ENCODE results near the gene FPGS.

Gene FPGS

DNA sequence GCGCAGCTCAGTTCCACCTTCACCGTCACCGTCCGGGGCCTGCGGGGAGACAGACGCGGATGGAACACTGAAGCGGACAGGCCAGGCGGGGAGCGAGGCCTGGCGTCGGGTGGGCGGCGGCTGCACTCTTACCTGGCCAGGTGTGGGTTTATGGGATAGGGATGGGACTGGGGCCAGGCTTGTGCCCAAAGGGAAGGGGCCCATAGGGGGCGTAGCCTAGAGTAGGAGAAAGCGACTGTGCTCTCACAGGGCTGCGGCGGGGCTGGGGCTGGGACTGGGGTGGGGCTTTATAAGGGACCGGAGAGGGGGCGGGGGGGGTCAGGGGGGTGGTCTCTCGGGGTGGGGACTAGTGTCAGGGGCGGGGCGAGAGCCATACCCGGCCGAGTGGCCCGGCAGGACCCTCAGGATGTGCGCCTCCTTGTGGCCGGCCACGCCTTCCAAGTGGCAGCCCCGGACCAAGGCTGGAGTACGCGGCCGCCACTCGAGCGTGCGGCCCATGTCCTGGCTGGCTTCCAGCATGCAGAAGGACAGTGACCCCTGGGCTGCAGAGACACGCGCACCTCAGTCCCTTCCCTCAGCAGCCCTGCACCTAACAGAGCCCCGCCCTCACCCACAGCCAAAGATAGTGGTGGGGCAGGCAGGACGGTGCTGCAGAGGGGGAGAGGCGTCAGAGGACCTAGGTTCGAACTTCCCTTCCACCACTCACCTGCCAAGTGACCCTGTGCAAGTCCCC, 22.8 kb downstream of the FPGS start:
- no peak for FAIRE-seq
- TF ChIP-seq, protein P1, sequence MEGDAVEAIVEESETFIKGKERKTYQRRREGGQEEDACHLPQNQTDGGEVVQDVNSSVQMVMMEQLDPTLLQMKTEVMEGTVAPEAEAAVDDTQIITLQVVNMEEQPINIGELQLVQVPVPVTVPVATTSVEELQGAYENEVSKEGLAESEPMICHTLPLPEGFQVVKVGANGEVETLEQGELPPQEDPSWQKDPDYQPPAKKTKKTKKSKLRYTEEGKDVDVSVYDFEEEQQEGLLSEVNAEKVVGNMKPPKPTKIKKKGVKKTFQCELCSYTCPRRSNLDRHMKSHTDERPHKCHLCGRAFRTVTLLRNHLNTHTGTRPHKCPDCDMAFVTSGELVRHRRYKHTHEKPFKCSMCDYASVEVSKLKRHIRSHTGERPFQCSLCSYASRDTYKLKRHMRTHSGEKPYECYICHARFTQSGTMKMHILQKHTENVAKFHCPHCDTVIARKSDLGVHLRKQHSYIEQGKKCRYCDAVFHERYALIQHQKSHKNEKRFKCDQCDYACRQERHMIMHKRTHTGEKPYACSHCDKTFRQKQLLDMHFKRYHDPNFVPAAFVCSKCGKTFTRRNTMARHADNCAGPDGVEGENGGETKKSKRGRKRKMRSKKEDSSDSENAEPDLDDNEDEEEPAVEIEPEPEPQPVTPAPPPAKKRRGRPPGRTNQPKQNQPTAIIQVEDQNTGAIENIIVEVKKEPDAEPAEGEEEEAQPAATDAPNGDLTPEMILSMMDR (IDR thresholded peaks at IDR 0.05; ENCODE audit: insufficient read depth, missing control alignments): peak; percentile 35
- peak; percentile 61 for DNase-seq (ENCODE audit: insufficient read length, low spot score)

DNA sequence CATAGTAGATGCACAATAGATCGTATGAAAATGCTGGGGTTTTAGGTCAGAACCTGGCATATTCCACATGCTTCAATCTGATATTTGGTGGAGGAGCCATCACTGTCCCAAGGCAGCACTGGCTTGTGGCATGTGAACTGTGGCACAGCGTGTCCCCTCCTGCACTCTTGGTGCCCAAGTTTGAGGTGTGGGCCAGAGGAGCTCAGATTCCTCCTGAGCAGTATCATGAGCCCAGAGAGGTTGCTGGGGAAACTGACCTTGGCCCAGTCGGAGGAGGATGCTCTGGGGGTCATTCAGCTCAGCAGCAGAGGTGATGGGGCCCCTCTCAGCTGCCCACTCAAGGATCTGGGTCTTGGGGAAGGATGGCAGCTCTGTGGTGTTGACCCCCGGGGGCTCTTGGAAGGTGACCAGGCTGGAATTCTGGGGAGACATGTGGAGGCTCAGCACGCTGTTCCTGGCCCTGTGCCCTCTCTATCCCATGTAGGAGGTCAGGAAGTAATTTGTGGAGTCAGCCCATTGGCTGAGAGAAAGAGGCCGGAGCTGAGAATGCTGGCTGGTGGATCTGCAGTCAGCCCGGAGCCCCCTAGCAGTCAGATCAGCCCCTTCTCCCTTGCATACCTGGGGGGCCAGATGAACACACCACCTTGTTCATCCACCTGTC, 23.7 kb downstream of the FPGS start:
- no peak for DNase-seq (ENCODE audit: insufficient read length, low spot score)
- TF ChIP-seq, protein P1 (IDR thresholded peaks at IDR 0.05; ENCODE audit: insufficient read depth, missing control alignments): no peak
- FAIRE-seq: no peak

DNA sequence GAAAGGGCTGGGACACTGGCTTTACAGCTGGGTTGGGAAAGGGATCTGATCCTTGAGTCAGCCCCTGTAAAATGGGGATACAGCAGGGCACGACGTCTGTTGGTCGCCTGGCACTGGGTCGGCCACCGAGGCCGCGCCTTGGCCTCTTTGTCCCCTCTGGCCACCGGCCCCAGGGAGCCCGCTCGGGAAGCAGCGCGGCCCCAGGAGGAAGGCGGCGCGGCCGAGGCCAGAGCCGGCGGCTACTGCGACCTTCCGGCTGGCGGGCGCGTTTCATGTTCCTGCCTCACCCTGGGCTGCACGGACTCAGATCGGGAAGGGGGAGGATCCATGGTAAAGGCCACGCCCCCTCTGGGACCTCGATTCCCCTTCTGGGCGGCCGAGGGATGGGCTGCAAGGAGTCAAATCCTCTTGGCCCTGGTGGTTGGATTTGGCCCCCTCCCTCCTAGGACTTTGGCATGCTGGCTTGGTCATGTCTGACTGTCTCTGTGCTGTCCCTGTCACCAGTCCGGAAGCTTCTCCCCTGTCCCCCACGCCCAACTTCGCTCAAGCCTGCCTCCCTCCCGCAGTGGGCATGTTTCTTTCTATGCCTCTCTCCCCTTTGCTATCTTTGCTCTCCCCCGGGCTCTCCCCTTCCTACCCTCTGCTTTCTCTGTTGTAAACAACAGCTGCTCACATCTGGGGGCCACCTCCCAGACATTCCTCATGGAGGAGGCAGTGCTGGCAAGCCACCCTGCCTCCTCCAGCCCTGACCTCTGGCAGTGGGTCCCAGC, 25.8 kb downstream of the FPGS start:
- no peak for FAIRE-seq

DNA sequence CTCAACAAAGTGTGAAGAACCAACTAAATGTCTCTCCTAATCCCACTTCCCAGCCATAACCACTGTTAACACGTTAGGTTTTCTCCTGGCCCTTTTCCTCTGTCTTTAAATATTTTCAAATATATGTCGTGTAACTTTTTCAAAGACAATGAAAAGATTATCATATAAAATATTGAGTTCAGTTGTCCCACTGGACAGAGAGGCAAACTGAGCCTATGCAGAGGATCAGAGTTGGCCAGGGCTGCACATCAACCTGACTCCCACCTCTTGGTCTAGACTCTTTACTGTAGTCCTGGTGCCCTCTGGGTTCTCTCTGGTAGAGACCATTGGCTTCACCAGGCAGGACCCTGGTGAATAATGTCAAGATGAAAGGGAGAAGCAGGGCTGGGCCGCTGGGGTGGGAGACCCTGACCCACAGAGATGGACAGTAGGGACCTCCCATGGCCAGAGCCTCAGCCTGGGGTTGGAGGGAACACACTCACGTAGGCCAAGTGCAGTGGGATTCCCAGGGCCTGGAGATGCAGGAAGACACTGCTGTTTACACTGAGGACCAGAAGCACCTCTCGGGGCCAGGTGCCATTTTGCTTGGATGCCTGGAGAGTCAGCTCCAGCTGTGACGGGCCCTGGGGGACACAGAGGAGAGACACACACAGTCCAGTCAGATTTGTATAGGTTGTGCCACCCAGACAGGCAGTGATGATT, 26.7 kb downstream of the FPGS start:
- FAIRE-seq: no peak
- no peak for DNase-seq (ENCODE audit: insufficient read length, low spot score)
- TF ChIP-seq, protein P1 (IDR thresholded peaks at IDR 0.05; ENCODE audit: insufficient read depth, missing control alignments): no peak

More for the DNA sequence above, 25.8 kb downstream of the FPGS start:
- TF ChIP-seq, protein P1 (IDR thresholded peaks at IDR 0.05; ENCODE audit: insufficient read depth, missing control alignments): no peak
- no peak for DNase-seq (ENCODE audit: insufficient read length, low spot score)

DNA sequence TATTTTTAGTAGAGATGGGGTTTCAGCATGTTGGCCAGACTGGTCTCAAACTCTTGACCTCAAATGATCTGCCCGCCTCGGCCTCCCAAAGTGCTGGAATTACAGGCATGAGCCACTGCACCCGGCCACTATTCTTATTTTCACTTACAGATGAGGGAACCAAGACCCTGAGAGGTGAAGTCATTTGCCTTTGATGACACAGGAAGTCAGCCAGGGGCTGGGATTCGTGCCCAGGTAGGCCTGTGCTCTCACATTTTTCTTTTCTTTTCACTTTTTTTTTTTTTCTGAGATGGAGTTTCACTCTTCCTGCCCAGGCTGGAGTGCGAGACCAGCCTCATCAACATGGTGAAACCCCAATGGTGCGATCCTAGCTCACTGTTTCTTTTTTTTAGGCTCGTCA, 29.6 kb downstream of the FPGS start:
- no peak for FAIRE-seq
- no peak for DNase-seq (ENCODE audit: insufficient read length, low spot score)
- TF ChIP-seq, protein P1 (IDR thresholded peaks at IDR 0.05; ENCODE audit: insufficient read depth, missing control alignments): no peak

DNA sequence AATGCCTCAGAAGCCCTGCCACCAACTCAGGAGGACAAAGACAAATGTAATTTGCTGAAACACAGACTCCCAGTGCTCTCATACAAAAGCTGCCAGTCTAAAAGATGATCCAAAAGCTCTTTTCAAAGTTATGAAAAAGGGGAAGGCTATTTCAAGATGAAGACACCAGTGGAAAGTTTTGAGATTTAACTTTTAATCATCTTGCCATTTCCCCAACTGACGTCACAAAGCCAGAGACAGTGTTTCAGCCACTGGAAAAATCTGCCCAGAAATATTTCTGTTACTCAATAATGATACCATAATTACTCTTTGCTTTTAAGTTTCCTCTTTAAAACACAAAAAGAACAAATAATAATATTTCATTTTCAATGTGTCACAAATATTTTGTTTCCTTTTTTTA, 30.9 kb downstream of the FPGS start:
- TF ChIP-seq, protein P1 (IDR thresholded peaks at IDR 0.05; ENCODE audit: insufficient read depth, missing control alignments): no peak
- DNase-seq (ENCODE audit: insufficient read length, low spot score) (no peak), FAIRE-seq (no peak)

Data from D721Med (cell line).